AG10803 (cell line): Measurements from ENCODE around the gene DNAJC7.
A peak's percentile ranks its signal among the peaks of the same experiment; 100 is the strongest.

Experiments
- DNase-seq: peaks from one replicate; pipeline ENCODE4 v3.0.0; 2010; ENCODE audit warnings: low read depth
- H3K4me3 ChIP-seq: 2 replicates; pipeline ENCODE4 v1.5.1; 2011; ENCODE audit warnings: mild to moderate bottlenecking, low read length, control low read depth
- CTCF ChIP-seq: conservative IDR thresholded peaks from 2 replicates; pipeline ENCODE4 v1.5.1; 2011; ENCODE audit warnings: mild to moderate bottlenecking, low read length, control low read depth, inconsistent platforms

DNAJC7 gene

GRCh38 chr17:41959336-41960095 lies 57.7 kb downstream of the DNAJC7 start:
- TF ChIP-seq CTCF = peak; percentile 54
- DNase-seq = peak; percentile 59

DNA sequence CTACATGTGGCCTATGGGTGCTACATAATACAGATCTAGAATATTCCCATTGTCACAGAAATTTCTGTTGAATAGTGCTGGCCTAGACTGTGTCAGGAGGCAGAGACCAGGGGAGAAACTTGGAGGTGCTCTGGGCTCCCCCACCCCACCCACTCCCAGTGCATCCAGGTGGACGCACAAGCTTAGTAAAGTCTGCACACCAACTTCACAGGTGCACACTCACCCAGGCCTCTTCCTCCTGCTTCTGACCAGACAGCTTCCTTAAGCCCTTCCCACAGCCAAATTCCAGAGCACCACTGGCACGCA lies 58.3 kb downstream of the DNAJC7 start:
- TF ChIP-seq CTCF = no peak
- no peak for DNase-seq
- H3K4me3 ChIP-seq = no peak overlapping the region

More at GRCh38 chr17:41959336-41960095, 57.7 kb downstream of the DNAJC7 start:
- no peak overlapping the region for H3K4me3 ChIP-seq

- no peak for DNase-seq
- no peak for TF ChIP-seq CTCF
- no peak overlapping the region for H3K4me3 ChIP-seq
Measured at GRCh38 chr17:41957869-41958439, 59.3 kb downstream of the DNAJC7 start.

DNA sequence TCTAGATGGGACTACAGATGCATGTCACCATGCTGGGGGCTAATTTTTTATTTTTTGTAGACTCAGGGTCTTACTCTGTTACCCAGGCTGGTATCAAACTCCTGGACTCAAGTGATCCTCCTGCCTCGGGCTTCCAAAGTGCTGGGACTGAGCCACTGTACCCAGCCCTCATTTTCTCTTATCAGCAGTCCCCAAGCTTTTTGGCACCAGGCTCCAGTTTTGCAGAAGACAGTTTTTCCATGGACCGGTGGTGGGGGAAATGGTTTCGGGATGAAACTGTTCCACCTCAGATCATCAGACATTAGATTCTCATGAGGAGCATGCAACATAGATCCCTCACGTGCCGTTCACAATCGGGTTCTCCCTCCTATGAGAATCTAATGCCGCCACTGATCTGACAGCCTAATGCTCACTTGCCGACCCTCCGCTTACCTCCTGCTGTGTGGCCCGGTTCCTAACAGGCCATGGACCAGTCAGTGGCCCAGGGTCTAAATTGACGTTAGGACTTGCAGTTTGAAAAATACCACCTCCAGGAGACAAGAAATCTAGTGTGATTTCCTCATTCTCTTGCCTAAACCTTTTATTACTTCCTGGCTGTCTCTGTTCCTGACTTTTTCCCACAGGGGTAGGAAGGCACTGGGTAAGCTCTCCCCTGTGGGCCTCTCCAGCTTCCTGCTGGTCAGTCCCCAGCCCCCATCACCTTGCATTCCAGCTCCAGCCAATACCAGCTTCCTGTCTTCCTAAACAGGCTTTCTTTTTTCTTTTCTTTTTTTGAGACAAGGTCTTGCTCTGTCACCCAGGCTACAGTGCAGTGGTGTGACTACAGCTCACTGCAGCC lies 60.0 kb downstream of the DNAJC7 start:
- peak; percentile 64 for DNase-seq
- no peak for TF ChIP-seq CTCF
- no peak overlapping the region for H3K4me3 ChIP-seq

DNA sequence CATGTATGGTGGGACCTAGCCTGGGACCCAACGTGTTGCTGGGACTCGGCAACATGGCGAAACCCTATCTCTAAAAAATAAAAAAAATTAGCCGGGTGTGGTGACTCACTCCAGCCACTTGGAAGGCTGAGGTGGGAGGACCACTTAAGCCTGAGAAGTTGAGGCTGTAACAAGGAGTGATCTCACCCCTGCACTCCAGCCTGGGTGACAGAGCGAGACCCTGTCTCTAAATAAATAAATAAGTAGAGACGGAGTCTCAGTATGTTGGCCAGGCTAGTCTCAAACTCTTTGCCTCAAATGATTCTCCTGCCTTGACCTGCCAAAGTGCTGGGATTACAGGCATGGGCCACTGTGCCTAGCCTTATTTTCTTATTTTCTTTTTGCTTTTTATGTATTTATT lies 60.7 kb downstream of the DNAJC7 start:
- DNase-seq = no peak
- H3K4me3 ChIP-seq = no peak overlapping the region
- no peak for TF ChIP-seq CTCF

DNA sequence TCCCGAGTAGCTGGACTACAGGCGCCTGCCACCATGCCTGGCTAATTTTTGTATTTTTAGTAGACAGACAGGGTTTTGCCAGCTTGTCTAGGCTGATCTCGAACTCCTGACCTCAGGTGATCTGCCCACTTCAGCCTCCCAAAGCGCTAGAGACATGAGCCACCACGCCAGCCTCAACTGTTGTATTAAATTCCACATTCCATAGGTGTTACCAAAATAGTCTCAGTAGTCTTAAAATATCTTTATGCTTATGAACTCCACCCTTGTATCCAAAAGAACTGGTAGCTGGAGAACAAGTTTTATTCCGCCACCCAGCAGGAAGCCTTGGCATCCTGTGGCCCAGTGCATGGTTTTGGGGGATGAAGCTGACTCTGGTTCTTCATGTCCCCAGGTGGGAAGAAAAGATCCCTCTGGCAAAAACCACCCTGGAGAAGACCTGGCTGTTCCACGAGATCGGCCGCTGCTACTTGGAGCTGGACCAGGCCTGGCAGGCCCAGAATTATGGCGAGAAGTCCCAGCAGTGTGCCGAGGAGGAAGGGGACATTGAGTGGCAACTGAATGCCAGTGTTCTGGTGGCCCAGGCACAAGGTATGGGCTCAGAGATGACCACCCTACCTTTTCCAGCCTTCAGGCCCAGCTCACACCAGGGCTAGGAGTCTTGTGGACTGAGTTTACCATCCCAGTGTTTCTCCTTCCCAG lies 68.3 kb downstream of the DNAJC7 start:
- no peak overlapping the region for H3K4me3 ChIP-seq
- DNase-seq = no peak
- TF ChIP-seq CTCF = no peak
